SK-N-SH treated with all-trans-retinoic acid at 6 μM for 48 hours (cell line): Measurements from ENCODE around the gene DHX57.
A peak's percentile ranks its signal among the peaks of the same experiment; 100 is the strongest.

Experiments
- ATAC-seq: fragments of 200-7000 bp; cut with Tn5 transposase; 3 replicates; pipeline ENCODE4 v1.9.1; 2020; ENCODE audit warnings: mild to moderate bottlenecking, moderate library complexity
- BACH2 ChIP-seq: fragments of 250-450 bp; sonication (Bioruptor Pico); IDR thresholded peaks from 2 replicates; pipeline ENCODE4 v1.9.0; 2021; ENCODE audit warnings: mild to moderate bottlenecking, borderline replicate concordance
- CSDC2 ChIP-seq: fragments of 250-450 bp; sonication (Bioruptor Pico); IDR thresholded peaks from 2 replicates; pipeline ENCODE4 v1.5.0; 2020; ENCODE audit warnings: mild to moderate bottlenecking, moderate library complexity
- ESRRG ChIP-seq: fragments of 250-450 bp; sonication (Bioruptor Pico); IDR thresholded peaks from 2 replicates; pipeline ENCODE4 v1.6.1; 2021; ENCODE audit warnings: mild to moderate bottlenecking
- GLIS3 ChIP-seq: fragments of 250-450 bp; sonication (Bioruptor Pico); IDR thresholded peaks from 2 replicates; pipeline ENCODE4 v1.5.0; 2020; ENCODE audit warnings: mild to moderate bottlenecking, moderate library complexity
- ISL1 ChIP-seq: fragments of 250-450 bp; sonication (Bioruptor Pico); IDR thresholded peaks from 2 replicates; pipeline ENCODE4 v2.1.2; 2022; ENCODE audit warnings: mild to moderate bottlenecking, moderate library complexity
- PPARA ChIP-seq: fragments of 250-450 bp; sonication (Bioruptor Pico); IDR thresholded peaks from 2 replicates; pipeline ENCODE4 v1.5.0; 2020; ENCODE audit warnings: mild to moderate bottlenecking, borderline replicate concordance
- RARB ChIP-seq: fragments of 250-450 bp; sonication (Bioruptor Pico); IDR thresholded peaks from 2 replicates; pipeline ENCODE4 v1.8.0; 2021; ENCODE audit warnings: mild to moderate bottlenecking, moderate library complexity
- SNAI2 ChIP-seq: fragments of 250-450 bp; sonication (Bioruptor Pico); IDR thresholded peaks from 2 replicates; pipeline ENCODE4 v1.5.0; 2020; ENCODE audit warnings: mild to moderate bottlenecking, moderate library complexity
- TCF4 ChIP-seq: fragments of 250-450 bp; sonication (Bioruptor Pico); IDR thresholded peaks from 2 replicates; pipeline ENCODE4 v1.8.0; 2021; ENCODE audit warnings: mild to moderate bottlenecking, moderate library complexity, borderline replicate concordance
- TOX ChIP-seq: fragments of 250-450 bp; sonication (Bioruptor Pico); IDR thresholded peaks from 2 replicates; pipeline ENCODE4 v1.8.0; 2021; ENCODE audit warnings: mild to moderate bottlenecking, moderate library complexity, borderline replicate concordance
- ZC3H10 ChIP-seq: fragments of 250-450 bp; sonication (Bioruptor Pico); IDR thresholded peaks from 2 replicates; pipeline ENCODE4 v1.5.1; 2021; ENCODE audit warnings: mild to moderate bottlenecking, moderate library complexity
- ZFP3 ChIP-seq: fragments of 250-450 bp; sonication (Bioruptor Pico); IDR thresholded peaks from 2 replicates; pipeline ENCODE4 v1.5.0; 2020; ENCODE audit warnings: mild to moderate bottlenecking, moderate library complexity
- ZFP30 ChIP-seq: fragments of 450-650 bp; formaldehyde crosslinking; IDR thresholded peaks from 2 replicates; pipeline ENCODE4 v1.5.0; 2022; ENCODE audit warnings: mild to moderate bottlenecking, moderate library complexity
- ZNF565 ChIP-seq: fragments of 450-650 bp; formaldehyde crosslinking; conservative IDR thresholded peaks from 2 replicates; pipeline ENCODE4 v1.5.0; 2020; ENCODE audit warnings: low read depth, mild to moderate bottlenecking, moderate library complexity
- ZNF70 ChIP-seq: fragments of 450-650 bp; formaldehyde crosslinking; IDR thresholded peaks from 2 replicates; pipeline ENCODE4 v1.5.0; 2020; ENCODE audit warnings: mild to moderate bottlenecking, moderate library complexity
- ZNF8 ChIP-seq: fragments of 450-650 bp; formaldehyde crosslinking; IDR thresholded peaks from 2 replicates; pipeline ENCODE4 v1.5.0; 2020; ENCODE audit warnings: mild to moderate bottlenecking, moderate library complexity
- TF ChIP-seq, protein P1 (sequence below): fragments of 250-450 bp; sonication (Bioruptor Pico); IDR thresholded peaks from 2 replicates; pipeline ENCODE4 v1.5.1; 2020; ENCODE audit warnings: low read depth, mild to moderate bottlenecking, moderate library complexity
- TF ChIP-seq, protein P2 (sequence below): fragments of 250-450 bp; sonication (Bioruptor Pico); IDR thresholded peaks from 2 replicates; pipeline ENCODE4 v1.8.0; 2021; ENCODE audit warnings: low read depth, mild to moderate bottlenecking, moderate library complexity, borderline replicate concordance
- TF ChIP-seq, protein P3 (sequence below): fragments of 250-450 bp; sonication (Bioruptor Pico); IDR thresholded peaks from 2 replicates; pipeline ENCODE4 v1.8.0; 2020; ENCODE audit warnings: mild to moderate bottlenecking, moderate library complexity, borderline replicate concordance
- TF ChIP-seq, protein P4 (sequence below): fragments of 250-450 bp; sonication (Bioruptor Pico); IDR thresholded peaks from 2 replicates; pipeline ENCODE4 v1.5.0; 2020; ENCODE audit warnings: mild to moderate bottlenecking, moderate library complexity
- TF ChIP-seq, protein P5 (sequence below): fragments of 250-450 bp; sonication (Bioruptor Pico); IDR thresholded peaks from 2 replicates; pipeline ENCODE4 v1.5.1; 2021; ENCODE audit warnings: mild to moderate bottlenecking, moderate library complexity

DHX57 gene

DNA sequence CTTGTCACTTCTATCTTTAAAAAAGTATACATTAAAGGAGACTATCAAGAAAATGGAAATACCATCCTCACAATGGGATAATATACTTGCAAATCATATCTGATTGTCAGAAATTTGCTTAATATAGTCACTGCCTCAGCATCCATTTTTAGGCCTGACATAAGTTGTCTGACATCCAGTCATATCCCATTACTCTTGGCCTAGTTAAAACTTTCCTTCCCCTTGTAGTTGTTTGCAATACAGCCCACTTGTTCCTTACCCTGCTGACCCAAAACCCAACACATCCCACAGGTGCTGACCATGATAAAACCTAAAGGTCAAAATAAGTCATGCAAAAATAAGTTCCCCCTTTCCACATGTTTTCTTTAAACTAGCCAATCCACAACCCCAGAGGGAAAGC lies 10.3 kb upstream of the DHX57 start:
- TF ChIP-seq ZNF70 (CRISPR knock-in tag), result no peak
- TF ChIP-seq, protein P1, sequence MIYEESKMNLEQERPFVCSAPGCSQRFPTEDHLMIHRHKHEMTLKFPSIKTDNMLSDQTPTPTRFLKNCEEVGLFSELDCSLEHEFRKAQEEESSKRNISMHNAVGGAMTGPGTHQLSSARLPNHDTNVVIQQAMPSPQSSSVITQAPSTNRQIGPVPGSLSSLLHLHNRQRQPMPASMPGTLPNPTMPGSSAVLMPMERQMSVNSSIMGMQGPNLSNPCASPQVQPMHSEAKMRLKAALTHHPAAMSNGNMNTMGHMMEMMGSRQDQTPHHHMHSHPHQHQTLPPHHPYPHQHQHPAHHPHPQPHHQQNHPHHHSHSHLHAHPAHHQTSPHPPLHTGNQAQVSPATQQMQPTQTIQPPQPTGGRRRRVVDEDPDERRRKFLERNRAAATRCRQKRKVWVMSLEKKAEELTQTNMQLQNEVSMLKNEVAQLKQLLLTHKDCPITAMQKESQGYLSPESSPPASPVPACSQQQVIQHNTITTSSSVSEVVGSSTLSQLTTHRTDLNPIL (CRISPR knock-in tag), result no peak
- TF ChIP-seq ZNF565 (CRISPR knock-in tag), result no peak
- TF ChIP-seq RARB (CRISPR knock-in tag), result no peak
- no peak for TF ChIP-seq ZFP30
- TF ChIP-seq, protein P2, sequence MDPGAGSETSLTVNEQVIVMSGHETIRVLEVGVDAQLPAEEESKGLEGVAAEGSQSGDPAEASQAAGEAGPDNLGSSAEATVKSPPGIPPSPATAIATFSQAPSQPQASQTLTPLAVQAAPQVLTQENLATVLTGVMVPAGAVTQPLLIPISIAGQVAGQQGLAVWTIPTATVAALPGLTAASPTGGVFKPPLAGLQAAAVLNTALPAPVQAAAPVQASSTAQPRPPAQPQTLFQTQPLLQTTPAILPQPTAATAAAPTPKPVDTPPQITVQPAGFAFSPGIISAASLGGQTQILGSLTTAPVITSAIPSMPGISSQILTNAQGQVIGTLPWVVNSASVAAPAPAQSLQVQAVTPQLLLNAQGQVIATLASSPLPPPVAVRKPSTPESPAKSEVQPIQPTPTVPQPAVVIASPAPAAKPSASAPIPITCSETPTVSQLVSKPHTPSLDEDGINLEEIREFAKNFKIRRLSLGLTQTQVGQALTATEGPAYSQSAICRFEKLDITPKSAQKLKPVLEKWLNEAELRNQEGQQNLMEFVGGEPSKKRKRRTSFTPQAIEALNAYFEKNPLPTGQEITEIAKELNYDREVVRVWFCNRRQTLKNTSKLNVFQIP (CRISPR knock-in tag), result no peak
- TF ChIP-seq ESRRG (CRISPR knock-in tag), result no peak
- no peak for TF ChIP-seq PPARA (CRISPR knock-in tag)
- TF ChIP-seq, protein P3, sequence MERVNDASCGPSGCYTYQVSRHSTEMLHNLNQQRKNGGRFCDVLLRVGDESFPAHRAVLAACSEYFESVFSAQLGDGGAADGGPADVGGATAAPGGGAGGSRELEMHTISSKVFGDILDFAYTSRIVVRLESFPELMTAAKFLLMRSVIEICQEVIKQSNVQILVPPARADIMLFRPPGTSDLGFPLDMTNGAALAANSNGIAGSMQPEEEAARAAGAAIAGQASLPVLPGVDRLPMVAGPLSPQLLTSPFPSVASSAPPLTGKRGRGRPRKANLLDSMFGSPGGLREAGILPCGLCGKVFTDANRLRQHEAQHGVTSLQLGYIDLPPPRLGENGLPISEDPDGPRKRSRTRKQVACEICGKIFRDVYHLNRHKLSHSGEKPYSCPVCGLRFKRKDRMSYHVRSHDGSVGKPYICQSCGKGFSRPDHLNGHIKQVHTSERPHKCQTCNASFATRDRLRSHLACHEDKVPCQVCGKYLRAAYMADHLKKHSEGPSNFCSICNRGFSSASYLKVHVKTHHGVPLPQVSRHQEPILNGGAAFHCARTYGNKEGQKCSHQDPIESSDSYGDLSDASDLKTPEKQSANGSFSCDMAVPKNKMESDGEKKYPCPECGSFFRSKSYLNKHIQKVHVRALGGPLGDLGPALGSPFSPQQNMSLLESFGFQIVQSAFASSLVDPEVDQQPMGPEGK (CRISPR knock-in tag), result no peak
- TF ChIP-seq, protein P4, sequence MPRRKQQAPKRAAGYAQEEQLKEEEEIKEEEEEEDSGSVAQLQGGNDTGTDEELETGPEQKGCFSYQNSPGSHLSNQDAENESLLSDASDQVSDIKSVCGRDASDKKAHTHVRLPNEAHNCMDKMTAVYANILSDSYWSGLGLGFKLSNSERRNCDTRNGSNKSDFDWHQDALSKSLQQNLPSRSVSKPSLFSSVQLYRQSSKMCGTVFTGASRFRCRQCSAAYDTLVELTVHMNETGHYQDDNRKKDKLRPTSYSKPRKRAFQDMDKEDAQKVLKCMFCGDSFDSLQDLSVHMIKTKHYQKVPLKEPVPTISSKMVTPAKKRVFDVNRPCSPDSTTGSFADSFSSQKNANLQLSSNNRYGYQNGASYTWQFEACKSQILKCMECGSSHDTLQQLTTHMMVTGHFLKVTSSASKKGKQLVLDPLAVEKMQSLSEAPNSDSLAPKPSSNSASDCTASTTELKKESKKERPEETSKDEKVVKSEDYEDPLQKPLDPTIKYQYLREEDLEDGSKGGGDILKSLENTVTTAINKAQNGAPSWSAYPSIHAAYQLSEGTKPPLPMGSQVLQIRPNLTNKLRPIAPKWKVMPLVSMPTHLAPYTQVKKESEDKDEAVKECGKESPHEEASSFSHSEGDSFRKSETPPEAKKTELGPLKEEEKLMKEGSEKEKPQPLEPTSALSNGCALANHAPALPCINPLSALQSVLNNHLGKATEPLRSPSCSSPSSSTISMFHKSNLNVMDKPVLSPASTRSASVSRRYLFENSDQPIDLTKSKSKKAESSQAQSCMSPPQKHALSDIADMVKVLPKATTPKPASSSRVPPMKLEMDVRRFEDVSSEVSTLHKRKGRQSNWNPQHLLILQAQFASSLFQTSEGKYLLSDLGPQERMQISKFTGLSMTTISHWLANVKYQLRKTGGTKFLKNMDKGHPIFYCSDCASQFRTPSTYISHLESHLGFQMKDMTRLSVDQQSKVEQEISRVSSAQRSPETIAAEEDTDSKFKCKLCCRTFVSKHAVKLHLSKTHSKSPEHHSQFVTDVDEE, result no peak
- TF ChIP-seq ZNF8 (CRISPR knock-in tag), result no peak
- TF ChIP-seq GLIS3 (CRISPR knock-in tag), result no peak
- TF ChIP-seq CSDC2, result no peak
- TF ChIP-seq ZC3H10 (CRISPR knock-in tag), result no peak
- TF ChIP-seq TCF4 (CRISPR knock-in tag), result no peak
- TF ChIP-seq, protein P5, sequence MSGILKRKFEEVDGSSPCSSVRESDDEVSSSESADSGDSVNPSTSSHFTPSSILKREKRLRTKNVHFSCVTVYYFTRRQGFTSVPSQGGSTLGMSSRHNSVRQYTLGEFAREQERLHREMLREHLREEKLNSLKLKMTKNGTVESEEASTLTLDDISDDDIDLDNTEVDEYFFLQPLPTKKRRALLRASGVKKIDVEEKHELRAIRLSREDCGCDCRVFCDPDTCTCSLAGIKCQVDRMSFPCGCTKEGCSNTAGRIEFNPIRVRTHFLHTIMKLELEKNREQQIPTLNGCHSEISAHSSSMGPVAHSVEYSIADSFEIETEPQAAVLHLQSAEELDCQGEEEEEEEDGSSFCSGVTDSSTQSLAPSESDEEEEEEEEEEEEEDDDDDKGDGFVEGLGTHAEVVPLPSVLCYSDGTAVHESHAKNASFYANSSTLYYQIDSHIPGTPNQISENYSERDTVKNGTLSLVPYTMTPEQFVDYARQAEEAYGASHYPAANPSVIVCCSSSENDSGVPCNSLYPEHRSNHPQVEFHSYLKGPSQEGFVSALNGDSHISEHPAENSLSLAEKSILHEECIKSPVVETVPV (CRISPR knock-in tag), result no peak
- TF ChIP-seq ZFP3 (CRISPR knock-in tag), result no peak
- no peak for TF ChIP-seq BACH2
- TF ChIP-seq SNAI2 (CRISPR knock-in tag), result no peak
- no peak for TF ChIP-seq TOX (CRISPR knock-in tag)
- TF ChIP-seq, all 23 proteins: peak for 0
- ATAC-seq, result no peak

DNA sequence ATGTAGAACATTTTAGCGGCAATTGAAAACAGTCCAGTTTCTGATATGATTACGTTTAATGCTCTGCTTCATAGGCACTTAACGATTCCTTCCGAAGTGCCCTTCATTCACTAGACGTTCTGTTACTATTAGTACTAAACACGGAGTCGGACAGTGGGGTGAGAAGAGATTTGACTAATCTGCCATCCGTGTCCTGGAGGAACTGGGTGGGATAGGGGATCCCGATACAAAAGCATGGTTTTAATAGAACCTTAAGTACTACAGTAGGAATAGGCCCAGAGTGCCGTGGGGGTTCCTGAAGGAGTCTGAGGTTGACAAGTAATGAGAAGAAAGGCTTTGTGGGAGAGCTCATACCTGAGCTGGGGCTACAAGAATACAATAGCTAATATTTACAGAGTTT lies 673 bp upstream of the DHX57 start:
- ATAC-seq, result peak; percentile 10
- no peak for TF ChIP-seq ZNF8 (CRISPR knock-in tag)
- no peak for TF ChIP-seq BACH2
- no peak for TF ChIP-seq ISL1 (CRISPR knock-in tag)
- no peak for TF ChIP-seq GLIS3 (CRISPR knock-in tag)
- no peak for TF ChIP-seq TOX (CRISPR knock-in tag)
- TF ChIP-seq CSDC2, result no peak
- no peak for TF ChIP-seq PPARA (CRISPR knock-in tag)
- TF ChIP-seq ZFP30, result no peak
- TF ChIP-seq ZNF565 (CRISPR knock-in tag), result no peak
- no peak for TF ChIP-seq ZFP3 (CRISPR knock-in tag)
- TF ChIP-seq TCF4 (CRISPR knock-in tag), result no peak
- TF ChIP-seq, protein P5 (CRISPR knock-in tag), result no peak
- TF ChIP-seq, protein P2 (CRISPR knock-in tag), result no peak
- TF ChIP-seq, protein P1 (CRISPR knock-in tag), result no peak
- TF ChIP-seq, protein P4, result no peak
